Erythroblast (primary cell): ENCODE measurements around the gene POLN.

Experiments used
- GATA1 ChIP-seq: IDR thresholded peaks from 2 replicates; pipeline ENCODE4 v1.6.1; 2011; ENCODE audit warnings: low read depth, mild to moderate bottlenecking, control low read depth, low read length, moderate library complexity
- POLR2A ChIP-seq: IDR thresholded peaks from 2 replicates; pipeline ENCODE4 v1.6.1; 2011; ENCODE audit warnings: mild to moderate bottlenecking, low read length

DNA sequence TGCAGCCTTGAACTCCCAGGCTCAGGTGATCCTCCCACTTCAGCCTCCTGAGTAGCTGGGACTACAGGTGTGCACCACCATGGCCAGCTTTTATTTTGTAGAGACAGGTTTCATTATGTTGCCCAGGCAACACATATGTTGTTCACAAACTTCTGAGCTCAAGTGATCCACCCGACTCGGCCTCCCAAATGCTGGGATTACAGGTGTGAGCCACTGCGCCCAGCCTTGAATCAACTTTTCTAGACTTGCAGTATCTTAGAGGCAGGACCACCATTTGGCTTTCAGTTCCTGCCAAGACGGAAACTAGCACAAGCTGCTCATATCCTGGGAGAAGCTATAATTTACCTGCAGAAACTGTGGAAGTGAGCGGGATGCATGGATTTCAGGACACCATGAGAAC, 162.9 kb downstream of the POLN start:
- TF ChIP-seq POLR2A (no peak), GATA1 (no peak)
